Middle frontal gyrus (tissue), 1 donor: ENCODE measurements around the gene LITAFD.
"Not testable (repeated sequence)": the region's sequence is repeated elsewhere in the genome, so short reads cannot be mapped to it uniquely, and the experiment has no call there.

Experiments
- DNase-seq: peaks from one replicate; pipeline ENCODE4 v3.0.0-alpha.2; 2015; ENCODE audit warnings: low spot score; ENCODE audit errors: extremely low spot score

LITAFD gene

DNA sequence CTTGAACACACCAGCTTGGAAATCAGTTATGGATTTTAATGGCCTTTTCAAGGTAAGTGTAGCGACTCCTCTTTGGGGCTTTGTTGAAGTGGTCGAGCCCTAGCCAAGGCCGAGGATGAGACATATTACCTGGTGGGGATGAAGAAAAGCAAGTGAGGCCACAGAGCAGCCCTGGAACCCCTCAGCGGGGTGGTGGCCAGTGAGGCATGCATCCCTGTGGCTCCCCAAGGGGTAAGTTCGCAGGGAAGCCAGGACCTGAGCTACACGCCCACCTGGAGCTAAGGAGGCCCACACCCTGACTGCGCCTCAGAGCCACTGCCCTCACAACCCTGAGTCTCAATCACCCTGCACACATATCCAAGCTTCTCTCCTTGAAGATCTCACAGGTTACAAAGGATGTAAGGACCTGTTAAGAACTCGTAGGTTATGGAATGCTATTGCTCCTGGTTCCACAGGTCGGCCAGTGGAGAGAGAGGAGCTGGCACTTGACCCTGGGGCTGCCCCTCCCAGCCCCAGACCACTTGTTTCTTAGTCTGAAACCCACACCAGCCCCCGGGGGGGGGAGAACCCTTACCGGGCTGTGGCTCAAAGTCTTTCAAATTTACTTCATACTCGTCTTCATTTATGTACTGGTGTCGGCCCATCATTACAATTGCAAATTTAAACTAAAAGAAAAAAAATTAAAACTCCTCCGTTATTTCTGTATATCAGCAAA lies 12.0 kb downstream of the LITAFD start:
- no peak for DNase-seq

DNA sequence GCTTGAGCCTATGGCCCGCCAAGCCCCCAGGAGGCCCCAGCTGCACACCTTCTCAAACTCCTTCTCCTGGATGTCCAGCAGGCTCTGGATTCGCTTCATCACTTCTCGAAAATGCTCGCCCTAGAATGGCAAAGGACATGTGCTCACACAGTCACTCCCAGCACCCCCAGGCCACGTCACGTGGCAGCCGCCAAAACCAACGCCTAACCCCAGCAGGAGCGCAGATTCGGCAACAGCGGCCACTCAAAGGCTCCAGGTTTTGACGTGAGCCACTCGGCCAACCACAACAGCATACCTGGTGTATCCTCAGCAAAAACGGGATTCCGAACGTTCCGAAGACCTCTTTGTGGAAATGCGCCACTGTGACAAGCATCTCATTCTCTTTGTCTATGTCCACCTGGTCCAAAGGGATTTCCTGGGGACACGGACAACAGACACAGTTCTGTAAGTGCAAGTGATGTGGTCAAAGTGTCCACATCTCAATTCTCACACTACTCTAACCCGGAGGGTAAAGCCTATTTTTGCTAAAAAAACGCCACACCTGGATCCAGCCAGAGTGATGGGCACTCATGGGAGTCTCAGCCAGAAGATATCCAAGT lies 12.7 kb downstream of the LITAFD start:
- DNase-seq, result no peak

GRCh38 chr16:8898660-8899318 lies 16.6 kb downstream of the LITAFD start:
- DNase-seq, result no peak

DNA sequence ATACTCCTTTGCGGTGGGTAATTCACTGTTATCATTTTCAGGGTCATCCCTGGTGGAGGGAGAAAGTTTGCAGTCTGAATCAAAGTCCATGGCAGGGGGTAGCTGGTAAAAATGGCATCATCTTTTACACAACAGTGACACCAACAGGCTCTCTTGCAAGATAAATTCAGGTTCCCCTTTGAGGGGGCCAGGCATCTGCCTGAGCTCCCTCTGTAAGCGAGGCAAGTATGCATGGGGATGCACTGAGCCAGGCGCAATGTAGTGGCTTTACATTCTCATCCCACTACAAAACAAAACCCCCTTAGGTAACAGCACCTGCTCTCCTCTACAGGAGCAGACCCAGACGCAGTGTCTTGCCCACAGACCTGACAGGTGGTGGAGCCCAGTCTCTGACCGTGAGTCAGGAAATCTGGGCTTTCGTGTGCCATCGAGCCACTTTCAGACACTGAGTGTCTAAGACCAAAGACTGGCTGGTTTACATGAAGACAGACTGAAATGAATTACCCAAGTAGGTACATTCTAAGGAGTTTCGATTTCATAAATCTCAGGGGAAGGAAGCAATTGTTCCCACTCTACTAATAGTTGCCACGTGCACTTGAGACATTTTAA lies 17.7 kb downstream of the LITAFD start:
- DNase-seq, result no peak

DNA sequence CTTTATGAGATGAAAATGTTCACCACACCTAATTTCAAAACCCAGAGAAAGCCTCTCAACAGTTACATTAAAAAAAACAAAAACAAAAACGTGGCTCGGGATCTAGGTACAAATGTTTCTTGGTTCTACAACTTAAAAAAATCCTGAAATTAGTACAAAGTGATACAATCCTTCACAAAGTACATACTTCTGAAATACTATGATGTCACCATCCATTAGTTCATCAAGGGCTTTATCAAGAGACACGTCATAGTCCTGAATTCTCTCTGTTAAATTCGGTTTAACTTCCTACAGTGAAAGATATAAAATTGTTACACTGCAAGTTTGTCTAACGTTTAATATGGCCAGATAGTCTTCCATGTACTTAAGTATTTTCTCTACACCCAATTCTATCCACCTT lies 18.2 kb downstream of the LITAFD start:
- DNase-seq, result no peak

GRCh38 chr16:8901320-8901861 lies 19.2 kb downstream of the LITAFD start:
- DNase-seq, result no peak

DNA sequence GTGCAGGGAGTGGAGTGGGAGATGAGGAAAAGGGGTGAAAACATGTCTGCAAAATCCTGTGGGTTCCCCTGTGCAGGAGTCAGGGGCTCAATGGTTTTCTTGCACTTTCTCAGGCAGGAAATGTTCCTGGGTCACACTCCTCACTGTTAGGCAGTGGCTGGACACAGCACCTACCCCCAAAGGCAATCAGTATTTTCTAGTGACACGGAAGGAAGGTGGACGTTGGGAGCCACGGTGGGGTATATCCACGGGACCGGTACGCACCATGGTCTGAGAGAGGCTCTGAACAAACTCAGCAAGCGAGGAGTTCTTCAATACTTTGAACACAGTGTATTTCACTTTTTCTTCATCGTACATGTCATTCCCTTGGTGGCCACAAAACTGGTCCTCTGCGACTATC lies 20.9 kb downstream of the LITAFD start:
- no peak for DNase-seq

DNA sequence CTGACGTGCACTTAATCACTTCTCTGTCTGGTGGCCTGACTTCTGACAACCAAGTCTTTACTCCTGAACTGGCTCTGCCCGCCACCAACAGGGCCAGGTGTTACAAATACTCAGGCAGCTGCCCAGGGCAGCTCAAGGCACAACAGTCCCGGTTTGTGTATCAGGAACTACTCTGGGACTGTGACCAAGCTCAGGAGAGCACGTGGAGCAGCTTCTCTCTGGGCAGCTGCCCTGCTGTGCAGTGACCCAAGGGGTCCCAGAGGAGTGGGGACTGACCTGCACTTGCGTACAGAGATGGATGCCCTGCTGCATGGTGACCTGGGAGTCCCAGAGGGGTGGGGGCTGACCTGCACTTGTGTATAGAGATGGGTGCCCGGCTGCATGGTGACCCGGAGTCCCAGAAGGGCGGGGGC lies 21.9 kb downstream of the LITAFD start:
- no peak for DNase-seq

GRCh38 chr16:8905168-8905762 lies 23.1 kb downstream of the LITAFD start:
- no peak for DNase-seq

- no peak for DNase-seq
Observed at GRCh38 chr16:8905795-8906591, 23.8 kb downstream of the LITAFD start.

DNA sequence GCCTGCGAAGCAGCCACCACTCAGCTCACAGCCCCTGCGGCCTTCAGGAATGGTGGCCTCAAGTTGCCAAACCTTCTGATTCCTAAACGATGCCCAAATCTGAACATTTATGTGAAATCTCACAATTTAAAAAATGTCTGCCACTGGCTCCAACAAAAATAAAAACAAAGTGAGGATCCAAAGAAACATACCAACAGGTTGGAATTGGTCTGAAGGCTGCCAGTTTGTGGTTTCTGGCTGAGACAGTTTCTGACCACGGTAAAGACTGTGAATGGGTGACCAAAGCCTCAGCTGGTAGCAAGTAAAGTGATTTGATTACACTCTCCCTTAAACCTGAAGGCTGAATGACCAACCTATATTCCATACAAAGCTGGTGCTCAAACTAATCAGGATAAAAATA lies 24.9 kb downstream of the LITAFD start:
- no peak for DNase-seq

GRCh38 chr16:8908810-8909468 lies 26.8 kb downstream of the LITAFD start:
- no peak for DNase-seq

DNA sequence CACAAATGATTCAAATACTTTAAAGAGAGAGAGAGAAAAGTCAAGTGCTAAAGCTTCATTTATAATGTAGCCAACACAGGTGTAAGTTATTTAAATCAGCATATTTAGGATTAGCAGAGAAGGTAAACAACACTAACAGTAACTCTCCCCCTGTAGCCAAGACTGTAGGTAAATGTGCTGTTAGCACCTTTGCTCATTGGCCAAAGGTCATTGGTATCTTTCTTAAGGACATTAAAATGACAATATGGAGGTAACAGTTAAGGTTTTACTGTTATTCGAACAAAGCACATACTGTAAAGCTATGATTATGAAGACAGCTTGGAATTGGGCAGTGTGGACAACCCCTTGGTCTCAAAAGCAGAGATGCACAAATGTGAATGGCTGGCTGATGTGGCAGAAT lies 28.7 kb downstream of the LITAFD start:
- no peak for DNase-seq

- DNase-seq, result no peak
Observed at GRCh38 chr16:8912793-8913192, 30.6 kb downstream of the LITAFD start.

DNA sequence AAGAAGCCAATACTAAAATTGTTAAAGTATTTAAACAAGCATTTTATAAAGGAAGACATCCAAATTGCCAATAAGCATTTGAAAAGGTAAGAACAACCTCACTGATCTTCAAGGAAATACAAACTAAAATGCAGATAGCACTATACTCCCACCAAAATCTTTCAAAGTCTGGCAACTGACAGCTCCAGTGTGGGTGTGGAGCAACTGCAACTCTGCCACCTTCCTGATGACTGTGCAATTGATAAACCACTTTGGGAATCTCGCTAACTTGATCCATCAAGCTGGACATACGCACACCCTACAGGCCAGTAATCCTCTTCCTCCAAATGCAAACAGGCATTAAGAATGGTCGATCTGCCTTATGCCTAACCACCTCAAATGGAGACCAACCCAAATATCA lies 31.9 kb downstream of the LITAFD start:
- DNase-seq, result no peak

- no peak for DNase-seq
Observed at GRCh38 chr16:8915722-8916301, 33.7 kb downstream of the LITAFD start.

GRCh38 chr16:8916541-8917225 lies 34.5 kb downstream of the LITAFD start:
- DNase-seq, result no peak

GRCh38 chr16:8917336-8917735 lies 35.2 kb downstream of the LITAFD start:
- not testable (repeated sequence) for DNase-seq
